ENCODE data around the gene PDE3B.
"Not testable (repeated sequence)": the region's sequence is repeated elsewhere in the genome, so short reads cannot be mapped to it uniquely, and the experiment has no call there.

Gene PDE3B

GRCh38 chr11:14676068-14676467, 32.5 kb downstream of the PDE3B start:
- DNase-seq (ENCODE audit: low spot score) = no peak

DNA sequence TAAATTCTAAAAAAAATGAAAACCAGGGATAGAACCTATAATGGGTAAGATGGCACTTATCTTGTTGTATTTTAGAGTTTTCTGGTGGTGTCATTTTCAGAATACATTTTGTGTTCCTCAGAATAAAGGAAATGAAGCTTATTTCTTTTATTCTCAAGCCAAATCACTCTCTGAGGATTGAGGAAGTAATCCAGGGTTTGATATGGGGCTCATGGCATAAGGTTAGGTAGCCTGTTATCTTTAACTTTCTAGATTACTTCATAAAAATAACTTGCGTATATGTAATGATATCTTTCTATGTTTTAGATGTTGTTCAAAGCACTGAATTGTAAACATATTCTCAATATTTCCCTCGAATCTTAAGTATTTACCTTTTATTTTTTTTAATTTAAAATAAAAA, 33.5 kb downstream of the PDE3B start:
- no peak for DNase-seq (ENCODE audit: low spot score)

DNA sequence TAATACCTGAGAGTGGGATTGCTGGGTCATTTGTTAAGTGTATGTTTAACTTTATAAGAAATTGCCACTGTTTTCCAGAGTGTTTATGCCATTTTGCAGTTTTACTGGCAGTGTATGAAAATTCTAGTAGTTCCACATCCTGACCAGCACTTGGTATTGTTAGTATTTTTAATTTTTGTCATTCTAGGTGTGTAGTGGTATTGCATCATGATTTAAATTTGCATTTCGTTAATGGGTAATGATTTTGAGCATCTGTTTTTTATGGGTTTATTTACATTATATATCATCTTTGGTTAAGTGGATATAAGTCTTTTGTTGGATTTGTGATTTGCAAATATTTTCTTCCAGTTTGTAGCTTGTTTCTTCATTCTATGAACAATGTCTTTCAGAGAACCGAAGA, 34.7 kb downstream of the PDE3B start:
- DNase-seq (ENCODE audit: low spot score) = no peak

DNA sequence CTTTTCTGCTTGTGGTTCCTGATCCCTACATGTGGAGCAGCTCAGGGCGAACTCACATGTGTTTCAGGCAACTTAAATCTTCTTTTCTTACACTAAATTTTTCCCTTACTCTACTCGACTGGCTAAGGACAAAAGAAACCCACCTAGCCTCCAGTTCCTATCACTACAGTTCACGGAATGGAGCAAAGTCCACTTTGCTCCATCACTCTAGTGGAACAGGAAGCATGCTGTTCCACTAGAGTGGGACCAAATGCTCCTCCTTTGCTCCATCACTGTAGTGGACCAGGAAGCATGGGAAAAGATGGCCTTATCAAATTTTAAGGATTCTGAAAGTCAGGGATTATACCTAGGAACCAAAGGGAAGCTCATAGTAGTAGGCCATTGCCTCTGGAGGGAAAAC, 36.1 kb downstream of the PDE3B start:
- no peak for DNase-seq (ENCODE audit: low spot score)

- DNase-seq (ENCODE audit: low spot score) = not testable (repeated sequence)
Measured at GRCh38 chr11:14684234-14684915, 40.8 kb downstream of the PDE3B start.

- no peak for DNase-seq (ENCODE audit: low spot score)
Measured at GRCh38 chr11:14687456-14687855, 43.9 kb downstream of the PDE3B start.

GRCh38 chr11:14687943-14688627, 44.5 kb downstream of the PDE3B start:
- DNase-seq (ENCODE audit: low spot score) = no peak

GRCh38 chr11:14695656-14696055, 52.1 kb downstream of the PDE3B start:
- not testable (repeated sequence) for DNase-seq (ENCODE audit: low spot score)

DNA sequence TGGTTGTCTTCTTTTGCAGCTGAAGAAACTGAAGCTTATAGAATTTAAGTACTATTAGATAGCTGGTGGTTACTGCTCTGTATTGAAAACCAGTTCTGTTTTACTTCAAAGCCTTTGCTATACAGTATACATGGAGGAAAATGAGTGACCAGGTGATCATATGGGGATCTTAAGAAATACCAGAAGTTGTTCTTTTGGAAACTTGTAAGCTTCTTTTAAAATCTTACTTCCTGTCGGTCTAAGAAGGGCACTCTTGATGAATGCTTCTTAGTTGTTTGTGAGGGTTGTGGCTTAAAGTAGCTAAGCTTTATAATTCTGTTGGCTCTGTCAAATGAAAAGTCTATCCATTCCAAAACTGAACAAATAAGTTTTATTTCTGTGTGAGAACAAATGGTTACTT, 55.2 kb downstream of the PDE3B start:
- DNase-seq (ENCODE audit: low spot score) = no peak

DNA sequence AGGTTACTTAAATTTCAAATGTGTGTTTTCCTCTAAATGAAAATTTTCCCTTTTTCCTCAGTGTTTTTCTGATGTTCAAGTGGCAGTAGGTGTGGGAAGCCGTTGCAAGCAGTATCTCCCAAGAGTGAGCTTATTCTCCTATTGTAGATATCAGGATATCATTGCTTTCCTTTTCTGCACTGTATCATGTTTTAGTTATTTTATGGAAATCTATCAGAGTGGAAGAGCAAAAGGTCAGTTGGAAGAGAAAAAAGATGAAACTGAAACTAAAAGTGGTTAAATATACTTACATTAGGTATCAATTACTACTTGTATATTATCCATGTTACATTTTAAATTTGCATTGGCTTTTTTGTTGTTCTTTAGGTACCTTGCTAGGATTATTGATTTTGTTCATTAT, 57.0 kb downstream of the PDE3B start:
- no peak for DNase-seq (ENCODE audit: low spot score)

DNA sequence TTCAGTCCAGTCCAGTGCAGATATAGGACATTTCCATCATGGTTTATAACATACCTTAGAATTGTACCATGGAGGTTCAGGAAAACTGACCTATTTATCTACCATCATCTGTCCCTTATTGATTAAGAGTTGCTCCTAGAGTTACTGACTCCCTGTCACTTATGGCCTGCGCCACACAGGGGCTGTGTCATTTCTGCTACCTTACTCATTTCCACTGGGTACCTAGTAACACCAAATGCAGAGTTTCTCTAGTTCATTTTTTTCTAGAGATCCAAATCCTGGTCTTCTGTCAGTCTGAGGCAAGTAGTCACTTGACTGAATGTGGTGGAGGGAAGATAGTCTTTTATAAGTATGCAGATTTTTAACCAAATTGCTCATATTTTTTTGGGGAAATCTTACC, 59.2 kb downstream of the PDE3B start:
- DNase-seq (ENCODE audit: low spot score) = no peak

DNA sequence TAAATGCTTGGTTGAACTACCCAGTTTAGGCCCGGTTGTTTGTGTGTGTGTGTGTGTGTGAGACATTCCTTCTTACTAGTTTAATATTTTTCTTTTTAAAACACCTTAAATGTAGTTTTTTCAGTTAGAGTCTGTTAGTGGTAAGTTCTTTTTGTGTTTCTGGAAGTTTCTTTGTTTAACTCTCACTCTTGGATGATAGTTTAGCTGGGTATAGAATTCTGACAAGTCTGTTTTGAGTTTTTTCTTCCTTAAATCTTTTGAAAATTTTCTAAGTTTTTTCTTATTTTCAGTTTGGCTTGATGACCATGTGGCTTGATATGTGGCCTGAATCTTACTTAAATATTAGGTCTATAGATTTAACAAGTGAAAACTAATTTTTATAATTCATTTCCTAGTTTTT, 60.1 kb downstream of the PDE3B start:
- DNase-seq (ENCODE audit: low spot score) = no peak

- no peak for DNase-seq (ENCODE audit: low spot score)
Measured at GRCh38 chr11:14705067-14705466, 61.5 kb downstream of the PDE3B start.

DNA sequence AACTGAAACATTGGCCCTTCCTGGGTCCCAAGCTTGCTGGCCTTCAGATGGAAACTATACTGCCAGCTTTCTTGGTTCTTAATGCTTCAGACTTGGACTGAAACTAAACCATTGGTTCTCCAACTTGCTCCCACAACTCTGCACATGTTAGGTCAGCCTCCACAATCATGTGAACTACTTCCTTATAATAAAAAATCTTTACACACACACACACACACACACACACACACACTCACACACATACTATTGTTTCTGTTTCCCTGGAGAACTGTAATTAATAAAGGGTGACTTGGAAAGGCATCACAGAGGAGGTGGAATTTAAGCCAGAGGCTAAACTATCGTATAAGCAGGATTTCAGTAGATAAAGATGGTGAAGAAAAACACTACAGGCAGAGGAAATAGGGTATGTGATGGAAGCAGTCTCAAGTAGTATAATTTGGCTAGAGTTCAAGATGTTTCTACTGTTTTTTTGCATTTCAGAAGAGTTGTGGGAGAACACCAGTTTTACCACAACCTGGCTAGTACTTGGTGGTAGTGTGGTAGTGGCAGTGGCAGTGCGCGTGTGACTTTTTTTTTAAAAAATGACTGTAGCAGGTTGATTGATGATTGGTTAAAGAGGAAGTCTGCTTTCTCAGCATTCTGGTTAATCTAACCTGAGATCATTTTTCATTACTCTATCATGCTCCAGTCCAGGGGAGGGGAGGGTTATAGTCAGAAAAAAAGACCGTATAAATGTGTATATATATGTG, 70.1 kb downstream of the PDE3B start:
- no peak for DNase-seq (ENCODE audit: low spot score)

DNA sequence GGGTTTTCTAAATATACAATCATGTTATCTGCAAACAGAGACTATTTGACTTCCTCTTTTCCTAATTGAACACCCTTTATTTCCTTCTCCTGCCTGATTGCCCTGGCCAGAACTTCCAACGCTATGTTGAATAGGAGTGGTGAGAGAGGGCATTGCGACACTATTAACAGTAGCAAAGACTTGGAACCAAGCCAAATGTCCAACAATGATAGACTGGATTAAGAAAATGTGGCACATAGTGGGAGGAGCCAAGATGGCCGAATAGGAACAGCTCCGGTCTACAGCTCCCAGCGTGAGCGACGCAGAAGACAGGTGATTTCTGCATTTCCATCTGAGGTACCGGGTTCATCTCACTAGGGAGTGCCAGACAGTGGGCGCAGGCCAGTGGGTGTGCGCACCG, 72.1 kb downstream of the PDE3B start:
- not testable (repeated sequence) for DNase-seq (ENCODE audit: low spot score)

DNA sequence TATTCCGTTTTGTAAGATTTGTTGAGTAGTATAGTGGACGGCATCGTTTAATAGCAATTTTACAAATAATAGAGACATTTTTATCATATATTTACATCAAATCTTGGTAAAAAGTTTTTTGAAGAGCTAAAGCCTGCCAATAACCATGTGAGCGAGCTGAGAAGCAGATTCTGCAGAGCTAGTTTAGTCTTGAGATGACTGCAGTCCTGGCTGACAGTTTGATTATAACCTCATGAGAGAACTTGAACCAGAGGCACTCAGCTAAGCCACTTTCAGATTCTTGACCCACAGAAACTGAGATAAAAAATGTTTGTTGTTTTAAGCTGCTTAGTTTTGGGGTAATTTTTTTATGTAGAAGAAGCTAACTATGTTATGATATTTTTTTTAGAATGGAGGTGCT, 78.9 kb downstream of the PDE3B start:
- DNase-seq (ENCODE audit: low spot score) = no peak

GRCh38 chr11:14725150-14725549, 81.5 kb downstream of the PDE3B start:
- no peak for DNase-seq (ENCODE audit: low spot score)

DNA sequence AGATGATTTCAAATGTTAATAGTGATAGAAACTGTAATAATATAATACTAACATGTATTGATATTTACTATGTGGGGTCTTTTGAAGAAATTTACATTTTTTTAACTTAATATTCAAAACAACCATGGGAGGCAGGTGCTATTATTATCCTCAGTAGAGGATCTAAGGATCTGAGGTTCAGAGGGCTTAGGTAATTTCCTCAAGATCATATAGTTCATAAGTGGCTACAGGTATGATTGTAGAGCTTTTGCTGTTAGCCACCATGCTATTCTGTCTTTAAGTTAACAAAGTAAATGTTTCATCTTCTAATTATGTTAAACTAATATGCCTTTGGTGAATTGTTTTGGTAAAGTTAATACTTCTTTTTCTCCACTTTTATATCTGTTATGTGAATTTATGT, 83.6 kb downstream of the PDE3B start:
- DNase-seq (ENCODE audit: low spot score) = no peak

DNA sequence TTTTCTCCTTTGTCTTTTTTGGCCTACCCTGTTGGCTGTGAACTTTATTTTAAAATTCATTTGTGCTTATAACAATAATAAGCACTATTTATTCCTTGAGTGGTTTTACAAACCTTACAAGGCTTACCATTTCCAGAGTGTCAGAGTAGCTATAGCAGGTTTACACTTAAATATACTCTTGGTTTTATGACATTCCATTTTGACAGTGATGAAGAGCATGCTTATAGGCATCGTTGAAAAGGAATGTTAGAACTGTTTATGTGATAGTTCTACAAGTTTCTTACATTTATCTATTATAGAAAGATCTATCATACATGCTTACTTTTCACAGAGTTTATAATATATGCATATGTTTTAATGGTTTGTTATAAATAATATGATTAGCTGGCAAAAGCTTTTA, 84.1 kb downstream of the PDE3B start:
- DNase-seq (ENCODE audit: low spot score) = no peak

DNA sequence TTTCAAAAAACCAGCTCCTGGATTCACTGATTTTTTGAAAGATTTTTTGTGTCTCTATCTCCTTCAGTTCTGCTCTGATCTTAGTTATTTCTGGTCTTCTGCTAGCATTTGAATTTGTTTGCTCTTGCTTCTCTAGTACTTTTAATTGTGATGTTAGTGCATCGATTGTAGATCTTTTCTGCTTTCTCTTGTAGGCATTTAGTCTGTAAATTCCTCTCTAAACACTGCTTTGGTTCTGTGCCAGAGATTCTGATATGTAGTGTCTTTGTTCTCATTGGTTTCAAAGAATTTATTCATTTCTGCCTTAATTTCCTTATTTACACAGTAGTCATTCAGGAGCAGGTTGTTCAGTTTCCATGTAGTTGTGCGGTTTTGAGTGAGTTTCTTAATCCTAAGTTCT, 96.9 kb downstream of the PDE3B start:
- not testable (repeated sequence) for DNase-seq (ENCODE audit: low spot score)

DNA sequence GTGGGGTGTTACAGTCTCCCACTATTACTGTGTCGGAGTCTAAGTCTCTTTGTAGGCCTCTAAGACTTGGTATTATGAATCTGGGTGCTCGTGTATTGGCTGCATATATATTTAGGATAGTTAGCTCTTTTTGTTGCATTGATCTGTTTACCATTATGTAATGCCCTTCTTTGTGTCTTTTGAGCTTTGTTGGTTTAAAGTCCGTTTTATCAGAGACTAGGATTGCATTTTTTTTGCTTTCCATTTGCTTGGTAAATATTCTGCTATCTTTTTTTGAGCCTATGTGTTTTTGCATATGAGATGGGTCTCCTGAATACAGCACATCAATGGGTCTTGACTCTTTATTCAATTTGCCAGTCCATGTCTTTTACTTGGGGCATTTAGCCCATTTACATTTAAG, 97.6 kb downstream of the PDE3B start:
- DNase-seq (ENCODE audit: low spot score) = no peak

DNA sequence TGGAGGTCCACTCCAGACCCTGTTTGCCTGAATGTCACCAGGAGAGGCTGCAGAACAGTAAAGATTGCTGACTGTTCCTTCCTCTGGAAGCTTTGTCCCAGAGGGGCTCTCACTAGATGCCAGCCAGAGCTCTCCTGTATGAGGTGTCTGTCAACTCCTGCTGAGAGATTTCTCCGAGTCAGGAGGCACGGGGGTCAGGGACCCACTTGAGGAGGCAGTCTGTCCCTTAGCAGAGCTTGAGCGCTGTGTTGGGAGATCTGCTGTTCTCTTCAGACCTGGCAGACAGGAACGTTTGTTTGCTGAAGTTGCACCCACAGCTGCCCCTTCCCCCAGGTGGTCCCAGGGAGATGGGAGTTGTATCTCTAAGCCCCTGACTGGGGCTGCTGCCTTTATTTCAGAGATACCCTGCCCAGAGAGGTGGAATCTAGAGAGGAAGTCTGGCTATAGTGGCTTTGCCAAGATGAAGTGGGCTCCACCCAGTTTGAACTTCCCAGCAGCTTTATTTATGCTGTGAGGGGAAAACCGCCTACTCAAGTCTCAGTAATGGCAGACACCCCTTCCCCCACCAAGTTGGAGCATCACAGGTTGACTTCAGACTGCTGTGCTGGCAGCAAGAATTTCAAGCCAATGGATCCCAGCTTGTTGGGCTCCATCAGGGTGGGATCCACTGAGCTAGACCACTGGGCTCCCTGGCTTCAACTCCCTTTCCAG, 99.4 kb downstream of the PDE3B start:
- no peak for DNase-seq (ENCODE audit: low spot score)

GRCh38 chr11:14743667-14744066, 100.1 kb downstream of the PDE3B start:
- not testable (repeated sequence) for DNase-seq (ENCODE audit: low spot score)
